ENCODE measurements around the gene LLGL1.

- TF ChIP-seq CTCF (IDR thresholded peaks at IDR 0.05 in 8 of 11, conservative IDR thresholded peaks at IDR 0.05 in 3 of 11) (no peak), POLR2A (IDR thresholded peaks at IDR 0.05) (no peak), POLR2AphosphoS5 (IDR thresholded peaks at IDR 0.05) (peak in 1 of 3 donors; percentile 44)
These were observed 42.7 kb downstream of the LLGL1 start for GRCh38 chr17:18267927-18268711.
